HTERT RPE-1 (cell line): ENCODE results near the gene BRD3OS.

Experiments
- in situ Hi-C: fragments of 300-500 bp; cut with MboI; formaldehyde crosslinking; loops from 4 replicates; pipeline ENCODE4 v1.14.3; 2020; ENCODE audit warnings: low sequenced_read_pairs

The BRD3OS gene

DNA sequence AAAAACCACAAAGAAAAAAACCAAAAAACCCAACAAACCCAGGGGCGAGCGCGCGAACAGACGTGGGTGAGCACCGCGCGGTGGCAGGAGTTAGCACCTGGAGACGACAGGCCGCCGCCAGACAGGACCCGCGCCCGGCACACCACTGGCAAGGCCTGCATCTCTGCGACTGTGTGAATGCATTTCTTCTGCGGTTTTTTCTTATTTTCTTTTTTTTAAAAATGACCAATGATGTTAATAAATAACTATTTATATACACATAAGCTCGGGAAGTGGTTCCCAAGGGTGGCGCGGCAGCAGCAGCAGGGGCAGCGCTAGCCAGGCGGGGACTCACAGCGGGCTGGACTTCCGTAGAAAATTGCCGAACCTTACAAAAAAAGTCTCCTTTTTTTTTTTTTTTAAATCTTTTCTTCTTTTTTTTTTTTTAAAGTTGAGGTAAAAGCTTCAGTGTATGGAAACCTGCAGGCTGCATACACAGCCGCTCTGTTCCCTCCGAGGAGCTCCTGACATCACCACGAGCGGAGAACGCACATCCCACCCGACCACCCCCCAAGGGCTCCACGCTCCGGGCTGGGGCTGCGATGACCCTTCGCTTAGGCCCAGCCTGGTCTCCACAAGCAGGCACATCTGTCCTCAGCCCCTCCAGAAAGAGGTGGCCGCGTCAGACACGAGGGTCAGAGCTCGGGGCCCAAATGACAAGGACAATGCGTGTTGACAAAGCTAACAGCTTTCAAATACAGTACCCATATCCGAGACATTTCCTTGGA, 7.4 kb downstream of the BRD3OS start:
- in situ Hi-C loops = no loop called here

DNA sequence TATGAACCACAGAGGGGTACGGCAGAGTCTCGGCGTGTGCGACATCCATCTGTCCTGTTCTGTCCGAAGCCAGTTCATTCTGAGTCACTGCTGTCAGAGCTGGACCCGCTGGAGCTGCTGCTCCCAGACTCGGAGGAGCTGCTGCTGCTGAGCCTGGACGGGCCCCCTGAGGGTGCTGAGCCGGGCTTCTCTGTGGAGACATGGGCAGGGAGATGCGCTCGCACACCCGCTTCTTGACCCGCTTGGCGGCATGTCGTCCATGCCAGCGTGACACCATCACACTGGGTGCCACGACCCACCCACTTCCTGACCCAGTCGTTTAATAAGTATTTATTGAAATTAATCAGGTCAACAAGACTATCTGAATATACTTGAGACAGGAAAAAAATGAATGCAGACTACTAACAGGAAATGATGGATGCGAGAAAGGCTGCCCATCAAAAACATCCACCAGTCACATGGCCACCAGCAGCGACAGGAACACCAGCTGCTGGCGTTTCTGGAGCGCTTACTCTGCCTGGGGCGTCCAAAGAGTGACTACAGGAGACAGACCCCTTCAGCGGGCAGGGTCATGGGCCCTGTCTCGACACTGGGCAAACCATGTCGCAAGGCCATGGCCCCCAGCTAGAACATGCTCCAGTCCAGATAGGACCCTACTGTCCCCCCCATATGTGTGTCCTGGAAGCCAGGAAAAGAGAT, 8.4 kb downstream of the BRD3OS start:
- in situ Hi-C loops = no loop called here

DNA sequence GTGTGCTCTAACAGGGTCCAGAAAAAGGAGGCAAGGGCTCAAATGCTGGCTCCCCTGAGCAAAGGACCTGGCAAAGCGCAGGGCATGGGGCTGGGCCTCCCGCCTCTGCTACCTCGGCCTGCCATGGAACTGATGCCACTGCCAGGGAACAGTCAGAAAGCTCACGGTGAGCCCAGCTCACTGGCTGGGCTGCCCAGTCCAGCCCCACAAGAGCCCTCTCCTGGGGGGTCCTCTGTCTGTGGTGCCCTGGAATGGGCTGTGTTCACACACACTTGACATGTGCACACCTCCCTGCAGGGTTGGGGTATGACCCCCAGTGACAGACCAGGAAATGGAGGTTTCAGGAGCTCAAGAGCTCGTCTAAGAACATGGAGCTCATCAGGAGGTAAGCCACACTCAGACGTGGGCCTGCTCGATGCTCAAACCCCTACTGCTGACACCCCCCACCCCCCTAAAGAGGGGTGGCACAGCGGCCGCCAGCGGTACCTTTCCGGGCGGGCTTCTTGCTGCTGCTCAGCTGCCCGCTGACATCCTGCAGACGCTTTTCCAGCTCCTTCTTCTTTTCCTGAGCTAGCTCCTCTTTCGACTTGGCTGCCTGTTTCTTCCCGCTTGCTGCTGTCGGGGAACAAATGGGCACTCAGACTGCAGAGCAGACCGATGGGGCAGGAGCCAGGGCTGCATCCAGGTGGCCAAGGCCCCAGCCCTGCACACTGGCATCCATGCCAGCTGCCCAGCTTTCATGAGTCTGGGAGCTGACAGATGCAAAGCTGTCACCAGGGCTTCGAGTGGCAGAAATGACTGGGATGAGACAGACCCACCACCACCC, 9.1 kb downstream of the BRD3OS start:
- in situ Hi-C loops = no loop called here

DNA sequence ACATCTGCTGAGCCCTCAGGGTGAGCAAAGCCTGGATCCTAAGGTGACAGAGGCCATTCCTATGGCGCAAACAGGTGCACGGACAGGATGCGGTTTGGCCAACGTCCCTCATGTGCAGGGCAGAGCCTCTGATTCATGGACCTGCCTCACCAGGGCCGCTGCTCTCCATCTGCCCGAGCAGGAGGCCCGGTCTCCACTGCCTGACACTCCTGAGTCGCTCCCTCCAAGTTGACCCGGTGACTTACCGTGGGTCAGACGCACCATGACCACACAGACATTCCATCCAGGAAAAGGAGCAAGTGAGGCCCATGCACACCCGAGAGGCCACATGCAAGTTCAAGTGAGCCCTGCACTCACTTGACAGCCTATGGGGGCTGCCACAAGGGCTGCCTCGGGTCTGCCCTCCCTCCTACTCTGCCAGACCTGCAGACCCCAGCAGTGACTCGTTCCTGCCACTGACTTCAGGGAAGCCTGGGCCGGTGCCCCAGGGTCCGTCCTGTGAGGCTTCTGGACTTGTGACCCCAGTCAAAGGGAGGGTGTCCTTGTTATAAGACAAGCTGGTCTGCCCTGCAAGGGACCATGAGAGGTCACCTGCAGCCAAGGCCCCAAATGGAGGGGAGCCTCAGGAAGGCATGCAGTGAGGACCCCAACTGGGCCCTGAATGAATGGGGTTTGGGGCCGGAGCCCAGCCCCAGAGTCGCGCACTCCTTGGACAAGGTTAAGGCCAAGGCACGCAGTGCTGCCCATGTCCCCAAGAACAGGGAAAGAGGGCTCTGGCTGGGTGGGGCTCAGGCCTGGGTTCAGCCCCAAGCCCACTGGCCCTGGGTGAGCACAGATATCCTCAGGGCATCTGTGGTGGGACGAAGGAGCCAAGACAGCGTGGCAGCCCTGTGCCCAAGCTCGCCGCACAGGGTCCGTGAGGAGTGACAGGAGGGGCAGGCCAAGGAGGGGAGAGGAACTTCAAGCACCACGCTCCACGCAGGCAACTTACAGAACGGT, 10.1 kb downstream of the BRD3OS start:
- in situ Hi-C loops = no loop called here

DNA sequence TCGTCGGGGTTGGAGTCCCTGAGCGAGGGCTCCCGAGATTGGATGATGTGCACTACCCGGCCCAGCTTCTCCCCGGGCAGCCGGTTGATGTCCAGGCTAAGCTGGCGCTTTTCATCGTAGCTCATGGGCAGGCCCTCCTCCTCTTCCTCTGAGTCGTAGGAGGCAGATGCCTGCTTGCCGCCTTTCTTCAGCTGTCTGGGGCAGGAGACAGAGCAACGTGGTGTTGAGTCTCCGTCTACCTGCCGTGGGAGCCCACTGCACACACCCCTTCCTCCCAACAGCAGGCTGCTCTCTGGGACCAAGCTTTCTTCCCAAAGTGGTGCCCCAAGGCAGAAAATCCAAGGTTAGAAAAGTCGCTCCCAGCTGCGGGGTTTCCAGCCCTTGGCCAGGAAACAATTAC, 10.8 kb downstream of the BRD3OS start:
- in situ Hi-C loops = no loop called here

DNA sequence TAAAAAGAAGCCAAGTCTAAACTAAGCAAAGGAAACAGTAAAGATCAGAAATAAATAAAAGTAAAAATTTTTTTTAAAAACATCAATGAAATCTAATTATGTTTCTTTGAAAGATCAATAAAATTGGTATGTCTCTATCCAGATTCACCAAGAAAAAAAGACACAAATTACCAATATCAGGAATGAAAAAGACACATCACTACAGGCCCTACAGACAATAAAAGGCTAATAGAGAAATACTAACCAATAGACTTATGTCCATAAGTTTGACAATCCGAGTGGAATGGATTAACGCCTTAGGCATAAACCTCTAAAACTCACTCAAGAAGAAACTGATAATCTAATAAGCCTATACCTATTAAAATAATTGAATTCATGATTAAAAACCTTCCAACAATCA, 12.4 kb downstream of the BRD3OS start:
- in situ Hi-C loops = no loop called here

DNA sequence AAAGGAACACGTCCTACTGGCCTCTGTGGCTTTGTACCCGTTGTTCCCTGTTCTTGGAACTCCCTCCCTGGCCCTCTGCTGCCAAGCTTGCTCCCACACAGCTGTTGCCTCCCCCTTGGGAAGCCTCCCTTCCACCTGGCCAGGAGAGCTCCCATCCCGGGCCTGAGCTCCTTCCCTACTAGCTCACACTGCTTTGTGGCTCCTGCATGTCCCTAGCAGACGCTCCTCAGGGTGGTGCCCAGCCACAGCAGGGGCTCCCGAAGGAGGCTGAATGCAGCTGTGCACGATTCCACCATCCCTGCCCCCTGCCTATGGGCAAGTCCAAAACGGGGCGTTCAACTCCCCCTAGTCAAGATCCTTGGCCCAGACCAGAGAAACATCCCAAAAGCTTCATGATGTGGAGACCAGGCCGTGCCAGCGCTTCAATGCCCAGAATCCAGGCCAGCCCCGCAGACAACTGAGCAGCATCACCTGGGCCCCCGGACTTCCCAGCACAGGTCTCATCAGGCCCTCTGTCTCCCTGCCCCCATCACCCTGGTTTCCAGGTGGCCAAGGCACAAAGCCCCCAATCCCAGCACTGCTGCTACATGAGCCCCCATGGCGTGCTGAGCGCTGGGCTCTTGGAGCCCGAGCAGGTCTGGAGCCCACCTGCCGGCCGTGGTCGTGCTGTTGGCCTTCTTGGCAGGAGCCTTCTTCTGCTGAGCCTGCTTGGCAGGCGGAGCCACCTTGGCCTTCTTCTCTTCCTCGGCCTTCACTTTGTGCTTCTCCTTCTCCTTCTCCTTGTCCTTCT, 14.3 kb downstream of the BRD3OS start:
- in situ Hi-C loops = no loop called here

DNA sequence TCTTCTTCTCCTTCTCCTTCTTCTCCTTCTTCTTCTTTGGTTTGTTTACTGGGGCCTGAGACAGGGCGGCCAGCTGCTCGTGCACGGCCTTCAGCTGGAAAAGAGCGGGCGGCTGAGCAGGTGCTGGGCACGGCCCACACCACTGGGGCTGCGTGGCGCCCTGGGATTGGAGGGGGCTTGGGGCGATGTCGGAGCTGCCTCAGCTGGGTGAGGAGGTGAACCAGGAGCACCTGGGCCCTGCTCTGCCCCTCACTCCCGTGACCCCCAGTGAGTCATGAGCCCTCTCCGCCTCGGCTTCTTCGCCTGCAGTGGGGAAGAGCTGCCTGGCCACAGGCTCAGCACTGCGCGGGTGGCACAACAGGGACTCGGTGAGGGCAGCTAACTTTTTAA, 14.9 kb downstream of the BRD3OS start:
- in situ Hi-C loops = no loop called here

DNA sequence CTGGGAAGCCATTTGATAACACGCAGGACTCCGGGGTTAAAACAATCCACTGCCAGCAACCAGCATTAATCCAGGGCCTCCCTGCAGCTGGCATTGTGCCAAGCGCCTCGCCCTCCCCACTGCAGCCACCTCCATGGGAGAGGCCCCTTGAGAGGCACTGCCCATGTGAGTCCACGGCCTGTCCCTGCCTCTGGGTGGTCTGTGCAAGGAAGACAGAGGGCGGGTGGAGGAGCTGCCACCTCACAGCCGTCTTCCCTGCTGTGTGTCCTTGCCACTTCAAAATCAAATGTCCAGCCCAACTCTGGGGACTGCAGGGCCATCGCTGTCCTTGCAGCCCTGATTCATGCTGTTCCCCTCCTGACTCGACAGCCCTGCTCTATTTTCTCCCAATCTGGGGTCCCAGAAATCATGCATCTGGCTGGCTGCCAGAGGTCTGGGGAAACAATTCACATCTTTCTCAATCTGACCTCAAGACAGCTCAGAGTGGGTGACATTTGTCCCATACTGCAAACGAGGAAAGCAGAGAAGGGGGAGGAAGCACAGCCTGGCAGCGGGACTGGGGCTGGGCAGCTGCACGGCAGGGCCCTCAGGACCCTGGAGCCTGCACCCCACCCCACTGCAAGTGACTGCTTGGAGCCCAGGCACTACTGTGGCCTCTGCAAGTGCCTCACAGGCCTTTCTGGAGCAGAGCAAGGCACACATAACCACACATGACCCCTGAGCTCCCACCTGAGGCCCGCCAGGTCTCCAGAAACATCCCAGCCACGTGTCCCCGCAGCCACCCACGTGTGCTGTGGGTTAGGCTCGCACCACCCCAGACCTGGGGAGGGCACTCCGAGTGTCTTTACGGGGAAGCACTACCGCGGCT, 15.7 kb downstream of the BRD3OS start:
- in situ Hi-C loops = no loop called here

DNA sequence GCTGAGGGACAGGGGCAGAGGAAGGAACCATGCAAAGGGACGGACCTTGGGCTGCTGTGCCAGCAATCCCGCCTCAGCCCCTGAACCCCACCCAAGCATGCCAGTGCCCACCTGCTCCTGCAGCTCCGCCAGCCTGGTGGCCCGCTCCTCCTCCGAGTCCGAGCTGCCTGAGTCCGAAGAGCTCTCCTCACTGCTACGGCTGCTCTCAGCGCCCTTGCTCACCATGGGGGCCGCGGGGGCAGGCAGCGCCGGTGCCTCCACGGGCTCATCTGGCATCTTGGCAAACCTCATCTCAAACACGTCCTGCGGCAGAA, 16.3 kb downstream of the BRD3OS start:
- in situ Hi-C loops = no loop called here

DNA sequence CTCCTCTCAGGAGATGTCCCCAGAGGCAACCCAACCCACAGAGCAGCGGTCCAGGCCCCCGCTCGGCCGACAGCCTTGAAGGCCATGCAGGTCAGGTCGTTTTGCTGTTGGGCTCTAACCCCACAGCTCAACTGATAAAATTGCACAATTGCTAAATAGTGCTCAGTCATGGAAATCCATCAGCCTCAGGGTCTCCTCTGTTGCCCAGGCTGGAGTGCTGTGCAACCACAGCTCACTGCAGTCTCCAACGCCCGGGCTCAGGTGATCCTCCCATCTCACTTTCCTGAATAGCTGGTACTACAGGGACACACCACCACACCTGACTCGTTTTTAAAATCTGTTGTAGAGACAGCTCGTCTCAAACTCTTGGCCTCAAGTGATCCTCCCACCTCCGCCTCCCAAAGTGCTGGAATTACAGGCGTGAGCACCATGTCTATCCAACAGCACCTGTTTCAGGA, 18.3 kb downstream of the BRD3OS start:
- in situ Hi-C loops = no loop called here

DNA sequence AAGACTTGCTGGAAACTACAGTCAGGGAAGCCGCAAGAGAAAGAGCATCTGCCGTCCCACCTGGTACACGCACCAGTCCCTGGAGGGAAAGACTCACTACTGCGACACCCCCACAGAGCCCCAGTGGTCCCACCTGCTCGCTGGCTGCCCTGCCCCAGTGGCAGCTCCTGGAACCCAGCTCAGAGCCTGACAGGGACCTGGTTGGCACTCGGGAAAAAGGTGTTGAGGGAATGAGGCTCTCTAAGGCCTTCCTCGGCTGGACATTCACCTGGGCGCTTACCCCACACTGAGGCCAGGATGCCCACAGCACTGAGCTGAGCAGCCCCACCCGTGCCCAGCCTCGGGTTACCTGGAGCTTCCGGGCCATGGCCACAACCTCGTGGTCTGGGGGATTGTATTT, 19.7 kb downstream of the BRD3OS start:
- in situ Hi-C loops = no loop called here

DNA sequence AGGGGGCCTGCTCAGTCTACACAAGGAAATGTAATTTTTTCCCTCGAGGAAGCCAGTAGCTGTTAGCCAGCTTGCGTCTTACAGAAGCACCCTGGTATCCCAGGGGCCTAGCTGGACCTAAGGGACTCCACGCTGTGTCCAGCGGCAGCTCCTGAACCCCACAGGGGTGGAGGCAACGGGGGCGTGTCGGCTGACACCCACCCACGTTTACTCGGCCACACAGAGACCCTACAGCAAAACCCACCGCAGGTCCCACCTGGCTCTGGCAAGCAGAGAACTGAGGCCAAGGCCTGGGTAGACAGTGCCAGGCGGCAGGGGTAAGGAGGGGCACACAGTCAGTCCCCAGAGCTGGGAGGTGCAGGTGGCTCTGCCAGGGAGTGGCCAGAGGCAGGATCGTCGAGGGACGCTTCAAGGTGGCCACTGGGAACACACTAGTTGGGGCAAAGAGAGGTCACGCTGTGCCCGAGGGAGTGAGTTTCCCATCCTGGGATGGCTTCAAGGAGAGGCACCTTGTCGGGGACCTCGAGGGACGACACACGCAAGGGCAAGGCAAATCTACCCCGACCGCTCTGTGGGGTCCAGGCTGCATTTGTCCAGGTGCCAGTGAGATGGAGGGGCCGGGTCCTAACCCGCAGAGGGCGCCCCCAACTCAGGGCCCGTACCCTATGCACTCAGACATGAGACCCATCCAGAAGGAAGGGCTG, 20.7 kb downstream of the BRD3OS start:
- in situ Hi-C loops = no loop called here

DNA sequence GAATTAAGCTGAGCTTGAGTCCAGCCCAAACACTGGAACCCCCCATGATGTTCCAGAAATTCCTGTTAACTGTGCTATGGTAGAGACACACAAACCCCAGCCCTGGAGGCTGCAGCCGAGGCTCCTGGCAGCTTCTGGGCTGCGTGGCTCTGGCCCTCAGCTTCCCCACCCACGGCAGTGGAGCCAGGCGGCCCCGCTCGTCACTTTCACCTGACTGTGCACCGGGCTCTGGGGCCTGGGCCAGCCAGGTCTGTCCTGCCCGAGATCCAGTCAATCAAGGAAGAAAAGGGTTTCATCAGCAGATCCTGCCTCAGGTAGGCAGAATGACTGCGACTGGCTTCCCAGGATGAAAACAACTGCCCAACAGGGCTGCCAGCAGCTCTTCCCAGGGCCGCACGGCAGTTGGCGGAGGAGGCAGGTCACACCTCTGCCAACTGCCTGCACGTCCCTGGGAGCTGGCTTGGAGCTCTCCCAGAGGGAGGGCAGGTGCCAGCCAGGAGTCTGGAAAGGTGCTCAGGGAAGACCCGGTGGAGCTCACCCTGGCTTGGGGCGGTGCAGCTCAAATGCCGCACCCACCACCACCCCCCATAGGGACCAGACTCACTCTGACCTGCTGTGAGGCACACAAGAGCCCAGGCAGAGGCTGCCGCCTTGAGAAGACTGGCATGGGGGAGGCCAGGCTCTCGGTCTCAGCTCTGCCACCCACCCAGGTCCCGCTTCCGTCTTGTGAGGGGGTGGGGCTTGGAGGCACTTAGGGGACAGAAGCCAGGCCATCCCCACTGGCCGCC, 21.8 kb downstream of the BRD3OS start:
- in situ Hi-C loops = no loop called here

DNA sequence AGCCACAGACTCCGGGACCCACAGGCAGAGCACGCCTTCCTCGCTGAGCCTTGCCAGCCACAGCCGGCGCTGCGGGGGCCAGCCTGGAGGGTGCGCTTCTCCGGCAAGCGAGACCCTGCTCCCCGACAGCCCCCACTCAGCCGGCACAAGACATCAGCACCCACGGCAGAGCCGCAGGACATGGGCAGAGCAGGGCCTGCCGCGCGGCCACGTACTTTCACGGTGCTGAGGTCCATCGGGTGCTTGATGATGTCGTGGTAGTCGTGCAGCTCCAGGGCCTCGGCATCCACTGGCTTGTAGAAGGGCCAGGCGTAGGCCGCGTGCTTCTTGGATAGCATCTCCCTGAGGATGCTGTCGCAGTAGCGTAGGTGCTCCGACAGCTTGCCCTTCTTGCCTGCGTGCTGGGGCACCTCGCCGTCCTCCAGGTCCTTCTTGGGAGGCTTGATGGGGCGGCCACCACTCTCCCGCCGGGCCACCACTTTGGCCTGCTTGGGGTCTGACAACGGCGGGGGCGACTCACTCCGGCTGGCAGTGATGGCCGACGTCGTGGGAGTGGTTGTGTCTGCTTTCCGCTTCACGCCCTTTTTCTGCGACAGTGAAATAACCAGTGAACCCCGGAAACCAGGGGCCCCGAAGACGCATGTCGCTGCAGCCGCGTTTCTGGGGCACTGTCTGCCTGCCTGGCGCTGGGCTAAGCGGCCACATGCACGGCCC, 22.7 kb downstream of the BRD3OS start:
- in situ Hi-C loops = no loop called here

DNA sequence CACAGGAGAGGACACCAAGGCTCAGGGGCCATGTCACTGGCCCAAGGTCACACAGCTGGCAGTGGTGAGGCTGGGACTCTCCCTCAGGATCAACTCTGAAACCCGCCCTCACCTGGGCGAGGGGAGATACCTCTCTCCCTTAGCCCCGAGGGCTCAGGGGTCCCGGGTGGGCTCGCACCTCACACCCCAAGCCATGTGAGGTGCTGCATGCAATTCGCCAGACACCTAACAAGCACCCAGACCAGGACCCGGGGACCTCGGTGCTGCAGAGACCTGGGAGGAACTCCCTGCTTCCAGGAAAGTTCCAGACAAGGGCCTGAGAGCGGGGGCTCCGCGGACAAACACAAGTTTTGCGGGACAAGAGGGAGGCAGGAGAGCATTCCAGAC, 23.3 kb downstream of the BRD3OS start:
- in situ Hi-C loops = no loop called here

DNA sequence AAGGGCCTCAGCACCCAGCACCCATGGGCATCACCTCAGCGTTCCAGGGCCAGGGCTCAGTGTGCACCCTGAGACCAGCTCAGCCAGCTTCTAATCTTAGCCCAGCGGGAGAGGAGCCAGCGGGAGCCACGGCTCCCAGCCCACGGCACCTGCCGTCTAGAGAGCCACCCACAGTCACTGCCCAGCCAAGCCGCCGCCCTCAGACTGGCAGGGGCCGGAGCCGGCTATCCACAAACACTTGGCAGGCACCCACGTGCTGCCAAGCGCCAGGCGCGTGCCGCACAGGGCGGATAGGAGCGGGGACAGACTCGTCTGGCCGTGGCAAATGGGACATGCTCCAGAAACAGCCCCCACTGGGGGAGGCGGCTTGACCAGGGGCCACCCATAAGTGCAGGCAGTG, 24.0 kb downstream of the BRD3OS start:
- in situ Hi-C loops = no loop called here
